ENCODE measurements around the gene MRPL14.

MRPL14 gene

DNA sequence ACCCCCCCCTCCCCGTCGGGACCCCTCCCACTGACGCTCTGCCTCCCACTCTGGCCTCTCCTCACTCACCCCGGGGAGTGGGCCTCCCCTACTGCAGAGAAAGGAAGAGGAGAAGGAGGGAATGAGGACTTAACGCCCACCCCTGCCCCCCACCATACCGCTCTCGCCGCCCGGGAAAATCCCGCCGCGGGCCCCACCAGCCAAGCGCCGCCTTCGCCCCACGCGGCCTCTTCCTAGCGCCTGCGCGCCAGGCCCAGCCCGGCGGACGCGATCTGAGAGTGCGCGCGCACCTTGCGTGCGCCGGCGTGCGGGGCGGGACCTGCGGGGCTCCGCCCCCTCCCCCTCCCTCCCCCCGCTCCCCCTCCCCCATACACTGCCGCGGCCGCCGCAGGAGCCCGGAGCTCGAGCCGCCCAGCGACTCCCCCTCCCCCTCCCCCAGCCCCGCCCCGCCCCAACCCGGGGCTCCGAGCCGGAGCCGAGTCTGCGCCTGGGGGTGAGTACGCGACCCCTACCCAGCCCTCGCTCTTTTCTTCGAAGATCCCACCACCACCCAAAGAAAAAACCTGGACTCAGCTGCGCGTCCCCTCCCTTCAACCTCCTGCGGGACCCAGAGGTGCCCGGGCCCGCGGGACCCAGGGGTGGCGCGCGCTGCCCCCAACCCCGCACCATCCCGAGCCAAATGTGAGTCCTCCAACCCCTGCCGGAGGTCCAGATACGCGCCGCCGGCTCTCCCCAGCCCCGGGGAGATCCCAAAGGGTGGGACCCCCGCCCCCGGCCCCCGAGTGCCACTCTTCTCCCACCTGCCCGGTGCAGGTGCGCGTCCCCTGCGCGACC, at the start of gene MRPL14, which contains the start of gene TMEM63B:
TSS of gene MRPL14 (minus strand) at position 267 of the 834 bp plus-strand sequence. CDS start 10,841 bp downstream, outside the sequence.
TSS of gene TMEM63B (plus strand) at position 369 of the 834 bp plus-strand sequence. CDS start 7,031 bp downstream, outside the sequence.
- DNase-seq (ENCODE audit: low read depth) = peak; percentile 80

DNA sequence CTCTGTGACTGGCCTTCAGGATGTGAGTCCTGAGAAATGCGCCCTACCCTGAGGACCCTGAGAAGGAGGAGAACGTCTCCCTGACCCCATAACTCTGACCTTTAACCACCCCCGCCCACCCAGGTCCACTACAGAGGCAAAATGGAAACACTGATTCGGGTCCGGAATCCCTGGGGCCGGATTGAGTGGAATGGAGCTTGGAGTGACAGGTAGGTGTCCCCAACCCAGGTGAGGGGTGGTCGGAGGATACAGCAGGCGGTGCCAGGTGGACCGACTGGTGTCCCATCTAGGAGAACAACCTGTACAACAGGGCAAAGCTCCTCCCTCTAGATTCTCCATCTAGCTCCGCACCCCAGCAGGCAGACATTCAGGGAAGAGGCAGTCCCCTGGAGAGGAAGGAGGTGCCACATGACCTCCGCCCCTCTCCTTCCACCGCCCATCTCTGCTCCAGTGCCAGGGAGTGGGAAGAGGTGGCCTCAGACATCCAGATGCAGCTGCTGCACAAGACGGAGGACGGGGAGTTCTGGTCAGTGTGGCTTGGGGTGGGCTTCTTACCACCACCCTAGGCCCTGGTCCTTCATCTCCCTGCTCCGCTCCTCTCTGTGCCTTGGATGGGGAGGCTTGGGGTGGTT, 49.0 kb upstream of the MRPL14 start:
- no peak for DNase-seq (ENCODE audit: low read depth)

DNA sequence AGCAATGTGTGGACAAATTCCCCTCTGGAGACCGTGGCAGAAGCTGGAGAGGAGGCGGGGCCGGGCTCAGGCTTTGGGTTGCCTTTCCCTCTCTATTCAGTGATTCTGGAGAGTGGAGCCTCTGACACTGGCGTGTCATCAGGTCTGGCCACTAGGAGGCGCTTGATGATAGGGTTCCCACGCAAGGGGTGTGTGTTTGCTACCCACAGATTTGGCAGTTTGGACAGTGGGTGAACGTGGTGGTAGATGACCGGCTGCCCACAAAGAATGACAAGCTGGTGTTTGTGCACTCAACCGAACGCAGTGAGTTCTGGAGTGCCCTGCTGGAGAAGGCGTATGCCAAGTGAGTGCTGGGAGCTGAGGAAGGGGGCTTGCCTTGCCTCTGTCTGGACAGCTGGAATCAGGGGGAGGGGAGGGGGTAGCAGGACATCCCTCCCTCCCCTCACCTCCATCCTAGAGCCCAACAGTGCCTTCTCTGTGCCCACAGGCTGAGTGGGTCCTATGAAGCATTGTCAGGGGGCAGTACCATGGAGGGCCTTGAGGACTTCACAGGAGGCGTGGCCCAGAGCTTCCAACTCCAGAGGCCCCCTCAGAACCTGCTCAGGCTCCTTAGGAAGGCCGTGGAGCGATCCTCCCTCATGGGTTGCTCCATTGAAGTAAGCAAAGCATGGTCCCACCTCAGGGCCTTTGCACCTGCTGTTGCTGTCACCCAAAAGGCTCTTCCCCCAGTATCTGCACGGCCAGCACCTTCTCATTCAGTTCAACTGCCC, 45.7 kb upstream of the MRPL14 start:
- peak; percentile 65 for DNase-seq (ENCODE audit: low read depth)

DNA sequence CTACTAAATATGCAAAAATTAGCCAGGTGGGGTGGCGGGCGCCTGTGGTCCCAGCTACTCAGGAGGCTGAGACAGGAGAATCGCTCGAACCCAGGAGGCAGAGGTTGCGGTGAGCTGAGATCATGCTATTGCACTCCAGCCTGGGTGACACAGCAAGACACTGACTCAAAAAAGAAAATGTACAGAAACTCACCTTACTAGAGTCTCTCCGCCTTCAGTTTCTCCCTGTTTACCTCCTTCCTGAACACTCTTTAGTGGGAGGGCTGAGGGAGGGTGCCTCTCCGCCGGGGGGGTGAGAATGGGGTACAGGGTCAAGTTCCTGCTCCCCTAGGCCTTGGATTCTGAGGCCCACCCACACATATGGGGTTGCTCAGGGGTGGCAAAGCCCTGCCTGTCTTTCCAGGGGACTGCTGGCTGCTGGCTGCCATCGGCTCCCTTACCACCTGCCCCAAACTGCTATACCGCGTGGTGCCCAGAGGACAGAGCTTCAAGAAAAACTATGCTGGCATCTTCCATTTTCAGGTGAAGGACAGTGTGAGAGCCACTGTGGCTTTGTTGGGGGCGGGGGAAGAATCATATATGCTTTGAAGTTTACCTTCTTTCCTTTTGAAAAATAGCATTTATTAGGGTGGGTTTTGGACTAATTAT, 44.8 kb upstream of the MRPL14 start:
- DNase-seq (ENCODE audit: low read depth) = no peak

DNA sequence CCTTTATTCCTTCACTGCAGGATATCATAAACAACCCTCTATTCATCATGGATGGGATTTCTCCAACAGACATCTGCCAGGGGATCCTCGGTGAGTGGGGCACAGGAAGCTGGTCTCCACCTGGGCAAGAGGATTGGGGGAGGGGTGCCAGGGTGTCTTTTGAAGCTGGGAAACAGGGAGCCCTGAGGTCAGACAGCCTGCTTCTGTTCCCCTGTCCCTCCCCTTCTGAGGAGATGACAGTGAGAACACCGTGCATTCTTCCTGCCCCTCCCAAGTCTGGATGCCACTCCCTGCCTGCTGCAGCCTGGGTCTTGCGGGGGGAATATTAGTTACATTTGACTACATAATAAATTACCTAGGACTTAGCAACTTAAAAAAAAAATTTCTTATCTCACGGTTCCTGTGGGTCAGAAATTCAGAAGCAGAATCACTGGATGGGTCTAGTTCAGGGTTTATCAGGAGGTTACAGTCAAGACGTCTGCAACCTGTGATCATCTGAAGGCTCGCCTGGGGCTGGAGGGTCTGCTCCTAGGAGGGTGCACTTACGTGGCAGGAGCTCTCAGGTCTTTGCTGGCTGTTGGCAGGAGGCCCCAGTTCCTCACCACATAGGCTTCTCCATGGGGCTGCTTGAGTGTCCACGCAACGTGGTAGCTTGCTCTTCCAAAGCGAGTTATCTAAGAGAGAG, 42.8 kb upstream of the MRPL14 start:
- DNase-seq (ENCODE audit: low read depth) = no peak

DNA sequence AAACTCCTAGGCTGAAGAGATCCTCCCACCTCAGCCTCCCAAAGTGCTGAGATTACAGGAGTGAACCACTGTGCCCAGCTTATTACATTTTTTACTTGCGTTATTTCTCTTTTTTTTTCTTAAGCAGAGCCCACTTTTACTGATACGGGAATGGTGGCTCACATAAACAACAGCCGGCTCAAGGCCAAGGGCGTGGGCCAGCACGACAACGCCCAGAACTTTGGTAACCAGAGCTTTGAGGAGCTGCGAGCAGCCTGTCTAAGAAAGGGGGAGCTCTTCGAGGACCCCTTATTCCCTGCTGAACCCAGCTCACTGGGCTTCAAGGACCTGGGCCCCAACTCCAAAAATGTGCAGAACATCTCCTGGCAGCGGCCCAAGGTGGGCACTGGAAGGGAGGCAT, 41.9 kb upstream of the MRPL14 start:
- DNase-seq (ENCODE audit: low read depth) = no peak

DNA sequence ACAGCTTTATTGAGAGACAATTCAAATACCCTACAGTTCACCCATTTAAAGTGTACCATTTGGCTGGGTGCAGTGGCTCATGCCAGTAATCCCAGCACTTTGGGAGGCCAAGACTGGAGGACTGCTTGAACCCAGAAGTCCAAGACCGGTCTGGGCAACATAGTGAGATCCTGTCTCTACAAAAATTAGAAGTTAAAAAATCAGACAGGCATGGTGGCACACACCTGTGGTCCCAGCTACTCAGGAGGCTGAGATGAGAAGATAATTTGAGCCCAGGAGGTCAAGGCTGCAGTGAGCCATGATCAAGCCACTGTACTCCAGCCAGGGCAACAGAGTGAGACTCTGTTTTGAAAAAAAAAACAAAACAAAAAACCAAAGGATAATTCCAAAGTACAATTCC, 40.3 kb upstream of the MRPL14 start:
- DNase-seq (ENCODE audit: low read depth) = no peak

DNA sequence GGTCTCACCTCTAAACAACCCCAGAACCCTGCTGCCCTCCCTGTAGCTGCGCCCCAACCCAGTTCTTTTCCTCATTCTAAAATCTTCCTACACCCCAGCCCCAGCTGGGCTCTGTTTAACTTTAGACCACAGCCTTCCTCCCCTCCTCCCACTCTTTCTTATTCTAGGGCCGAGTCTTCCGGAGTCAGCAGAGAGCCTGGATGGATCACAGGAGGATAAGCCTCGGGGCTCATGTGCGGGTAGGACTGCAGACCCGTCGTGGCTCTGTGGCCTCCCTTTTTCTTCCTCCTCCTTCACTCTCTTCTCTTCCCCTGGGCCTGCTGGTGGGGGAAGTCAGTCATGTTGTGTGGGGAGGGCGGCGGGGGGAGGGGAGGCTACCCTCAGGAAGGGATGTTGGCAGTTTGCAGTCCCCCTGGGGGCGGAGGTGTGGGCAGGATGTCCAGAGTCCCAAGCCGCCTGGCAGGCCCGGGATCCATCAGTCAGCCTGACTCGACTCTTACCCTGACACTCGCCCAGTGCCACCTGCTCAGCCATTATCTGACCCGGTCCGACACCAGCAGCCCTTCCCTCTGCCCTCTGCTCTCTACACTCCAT, 39.4 kb upstream of the MRPL14 start:
- no peak for DNase-seq (ENCODE audit: low read depth)

DNA sequence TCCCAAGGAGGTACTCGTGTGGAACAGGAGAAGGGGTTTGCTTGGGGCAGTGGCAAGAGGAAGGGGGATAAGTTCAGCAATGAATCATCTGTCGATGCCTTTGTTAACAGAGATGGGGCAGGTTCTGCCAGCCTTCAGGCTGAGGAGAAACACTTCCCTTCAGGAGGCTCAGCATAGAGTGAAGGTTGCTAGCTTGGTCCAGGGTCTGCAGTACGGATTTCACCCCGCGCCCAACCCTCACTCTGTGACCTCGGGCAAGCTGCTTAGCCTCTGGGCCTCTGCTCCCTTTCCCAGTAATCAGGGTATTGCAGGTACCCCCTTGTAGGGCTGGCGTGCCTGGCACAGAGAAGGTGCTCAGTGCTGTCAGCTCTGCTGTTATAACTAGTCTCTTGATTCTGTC, 38.9 kb upstream of the MRPL14 start:
- no peak for DNase-seq (ENCODE audit: low read depth)

DNA sequence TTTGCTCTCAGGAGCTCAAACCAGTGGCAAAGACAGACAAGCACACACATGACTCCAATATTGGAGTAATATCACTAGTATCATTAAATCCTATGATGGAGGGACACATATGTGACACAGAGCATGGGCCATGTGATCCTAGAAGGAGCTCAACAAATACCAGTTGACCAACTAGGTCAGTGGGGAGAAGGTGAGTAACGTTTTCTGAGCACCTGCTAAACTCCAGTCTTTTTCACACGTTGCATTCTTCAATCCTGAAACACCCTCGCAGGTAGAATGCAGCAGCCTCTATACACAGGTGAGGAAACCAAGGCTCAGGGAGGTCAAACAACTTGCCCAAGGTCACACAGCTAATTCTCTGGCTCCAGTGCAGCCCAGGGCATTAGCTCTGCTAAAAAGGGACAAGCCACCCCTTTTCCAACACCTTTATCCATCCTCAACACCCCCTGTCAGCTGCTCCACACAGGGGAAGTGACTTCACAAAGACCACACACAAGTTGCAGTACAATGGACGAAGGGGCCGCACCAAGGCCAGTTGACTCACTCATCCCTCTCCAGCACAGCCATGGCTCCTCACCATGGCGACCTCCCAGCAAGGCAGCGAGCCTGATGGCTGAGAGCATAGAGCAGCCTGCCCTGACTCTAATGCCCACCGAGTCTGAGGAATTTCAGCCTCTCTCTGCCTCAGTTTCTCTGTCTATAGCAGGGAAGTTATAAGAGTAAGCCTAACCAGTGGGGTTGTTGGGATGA, 35.8 kb upstream of the MRPL14 start:
- no peak for DNase-seq (ENCODE audit: low read depth)

DNA sequence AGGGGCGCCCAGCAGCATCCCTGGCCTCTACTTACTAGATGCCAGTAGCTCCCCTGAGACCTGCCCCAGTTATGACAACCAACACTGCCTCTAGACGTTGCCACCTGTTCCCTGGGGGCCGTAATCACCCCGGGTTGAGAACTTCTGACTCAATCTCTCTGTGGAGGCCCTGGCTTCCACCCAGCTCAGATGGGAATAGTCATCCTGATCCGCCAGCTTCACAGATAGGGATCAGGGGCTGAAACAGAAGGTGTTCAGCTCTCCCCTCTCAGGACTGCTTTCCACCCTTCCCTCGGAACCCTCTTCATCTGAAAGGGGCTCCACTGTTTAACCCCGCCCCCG, 34.7 kb upstream of the MRPL14 start:
- DNase-seq (ENCODE audit: low read depth) = peak; percentile 58

DNA sequence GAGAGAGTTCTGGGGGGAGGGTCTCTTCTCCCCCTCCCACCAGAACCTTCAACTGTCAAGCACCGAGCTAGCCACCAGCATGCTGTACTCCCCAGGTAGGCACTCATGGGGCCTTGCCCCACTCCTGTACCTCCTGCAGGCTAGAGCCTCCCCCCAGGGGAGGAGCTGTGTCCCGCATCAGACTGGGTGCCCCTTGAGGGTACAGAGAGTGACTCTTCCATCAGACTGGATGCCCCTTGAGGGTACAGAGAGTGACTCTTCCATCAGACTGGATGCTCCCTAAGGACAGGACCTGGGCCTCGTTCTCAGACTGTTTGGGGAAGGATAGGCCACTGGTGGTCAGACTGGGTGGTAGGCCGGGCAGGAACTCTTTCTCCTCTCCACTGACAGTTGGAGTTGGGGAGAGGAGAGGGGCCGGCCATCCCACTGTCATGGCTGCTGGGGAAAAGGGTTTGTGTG, 31.5 kb upstream of the MRPL14 start, which contains the start of gene CAPN11:
TSS of gene CAPN11 (plus strand) at position 51 of the 459 bp plus-strand sequence. CDS start at position 80, 29 bp downstream.
- no peak for DNase-seq (ENCODE audit: low read depth)

DNA sequence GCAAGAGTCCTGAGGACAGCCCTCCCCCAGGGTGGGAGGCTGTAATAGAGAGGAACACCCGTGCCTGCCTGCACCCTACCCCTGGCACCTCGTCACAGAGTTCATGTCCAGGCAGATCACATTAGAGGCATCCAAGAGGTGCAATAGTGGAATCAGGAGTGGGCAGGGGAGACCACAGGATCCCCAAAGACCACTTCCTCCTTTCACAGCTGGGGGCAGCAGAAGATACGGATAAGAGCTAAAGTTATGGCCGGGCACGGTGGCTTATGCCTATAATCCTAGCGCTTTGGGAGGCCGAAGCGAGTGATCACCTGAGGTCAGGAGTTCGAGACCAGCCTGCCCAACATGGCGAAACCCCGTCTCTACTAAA, 29.9 kb upstream of the MRPL14 start:
- no peak for DNase-seq (ENCODE audit: low read depth)

DNA sequence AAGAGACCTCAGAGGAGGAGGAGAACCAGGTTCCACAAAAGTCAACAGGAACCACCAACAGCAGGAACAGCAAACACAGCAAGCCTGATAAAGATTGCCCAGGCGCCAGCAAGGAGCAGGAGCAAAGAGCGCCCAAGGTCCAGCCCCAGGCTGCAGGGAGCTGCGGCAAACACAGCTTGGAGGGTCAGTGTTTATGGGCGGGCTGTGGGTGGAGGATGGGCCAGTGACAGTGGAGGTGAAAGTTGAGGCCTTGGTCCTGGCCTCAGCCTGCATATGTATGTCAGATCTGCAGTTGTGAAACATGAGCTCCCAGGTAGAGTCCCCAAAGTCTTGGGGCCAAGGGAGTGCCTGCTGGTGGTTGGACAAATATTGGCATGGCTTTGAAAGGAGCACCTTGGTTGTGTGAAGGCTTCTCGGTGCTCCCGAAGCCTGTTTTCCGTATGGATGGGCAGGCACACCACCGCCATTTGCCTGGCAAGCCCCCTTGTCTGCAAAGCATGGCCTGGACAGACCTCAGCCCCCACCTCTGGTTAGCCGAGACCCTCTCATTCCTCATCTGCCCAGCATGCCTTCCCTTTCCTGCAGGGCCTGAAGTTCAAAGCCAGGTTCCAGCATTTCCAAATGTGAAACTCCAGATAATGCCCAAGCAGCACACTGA, 29.4 kb upstream of the MRPL14 start:
- DNase-seq (ENCODE audit: low read depth) = no peak

DNA sequence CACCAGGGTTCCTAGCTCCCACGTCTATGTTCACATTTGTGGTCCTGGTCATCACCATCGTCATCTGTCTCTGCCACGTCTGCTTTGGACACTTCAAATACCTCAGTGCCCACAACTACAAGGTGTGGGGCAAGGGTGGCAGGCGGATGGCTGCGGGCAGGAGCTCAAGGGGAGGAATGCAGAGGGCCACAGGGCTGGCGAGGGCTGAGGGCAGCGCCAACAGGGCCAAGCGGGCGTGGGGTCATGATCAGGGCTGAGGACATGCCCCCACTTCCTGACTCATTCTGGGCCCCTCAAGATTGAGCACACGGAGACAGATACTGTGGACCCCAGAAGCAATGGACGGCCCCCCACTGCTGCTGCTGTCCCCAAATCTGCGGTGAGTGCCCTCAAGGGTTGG, 26.8 kb upstream of the MRPL14 start:
- DNase-seq (ENCODE audit: low read depth) = no peak

DNA sequence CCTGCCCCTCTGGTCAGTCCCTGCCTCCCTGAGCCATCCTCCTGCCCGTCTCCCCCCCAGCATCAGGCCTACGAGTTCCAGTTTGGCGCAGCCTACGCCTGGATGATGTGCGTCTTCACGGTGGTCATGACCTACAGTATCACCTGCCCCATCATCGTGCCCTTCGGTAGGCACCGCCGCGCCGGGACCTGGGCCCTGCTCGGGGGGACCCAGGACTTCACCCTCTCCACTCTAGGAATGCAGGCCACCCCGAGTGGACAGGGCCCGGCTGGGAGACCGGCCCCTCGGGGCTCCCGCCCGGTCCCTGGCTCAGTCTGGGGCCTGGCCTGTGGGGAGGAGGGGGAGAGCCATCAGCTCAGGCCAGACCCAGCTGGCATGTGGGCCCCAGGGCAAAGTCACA, 25.3 kb upstream of the MRPL14 start:
- no peak for DNase-seq (ENCODE audit: low read depth)

DNA sequence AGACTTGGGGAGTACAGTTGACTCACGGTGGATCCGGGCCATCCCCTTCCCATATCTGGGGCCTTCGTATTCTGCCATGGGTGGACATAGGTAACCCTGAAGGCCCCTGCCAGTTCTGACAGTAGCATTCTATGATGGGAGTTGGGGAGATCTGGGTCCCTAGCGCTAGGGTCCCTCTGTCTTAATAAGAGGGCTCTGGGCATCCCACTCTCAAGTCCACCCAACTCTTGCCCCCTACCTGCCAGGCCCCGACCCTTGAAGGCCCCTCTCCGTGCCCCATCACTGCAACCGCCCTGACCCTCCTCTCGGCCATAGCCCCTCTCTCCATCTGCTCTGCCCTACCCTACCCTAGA, 24.8 kb upstream of the MRPL14 start:
- DNase-seq (ENCODE audit: low read depth) = no peak

DNA sequence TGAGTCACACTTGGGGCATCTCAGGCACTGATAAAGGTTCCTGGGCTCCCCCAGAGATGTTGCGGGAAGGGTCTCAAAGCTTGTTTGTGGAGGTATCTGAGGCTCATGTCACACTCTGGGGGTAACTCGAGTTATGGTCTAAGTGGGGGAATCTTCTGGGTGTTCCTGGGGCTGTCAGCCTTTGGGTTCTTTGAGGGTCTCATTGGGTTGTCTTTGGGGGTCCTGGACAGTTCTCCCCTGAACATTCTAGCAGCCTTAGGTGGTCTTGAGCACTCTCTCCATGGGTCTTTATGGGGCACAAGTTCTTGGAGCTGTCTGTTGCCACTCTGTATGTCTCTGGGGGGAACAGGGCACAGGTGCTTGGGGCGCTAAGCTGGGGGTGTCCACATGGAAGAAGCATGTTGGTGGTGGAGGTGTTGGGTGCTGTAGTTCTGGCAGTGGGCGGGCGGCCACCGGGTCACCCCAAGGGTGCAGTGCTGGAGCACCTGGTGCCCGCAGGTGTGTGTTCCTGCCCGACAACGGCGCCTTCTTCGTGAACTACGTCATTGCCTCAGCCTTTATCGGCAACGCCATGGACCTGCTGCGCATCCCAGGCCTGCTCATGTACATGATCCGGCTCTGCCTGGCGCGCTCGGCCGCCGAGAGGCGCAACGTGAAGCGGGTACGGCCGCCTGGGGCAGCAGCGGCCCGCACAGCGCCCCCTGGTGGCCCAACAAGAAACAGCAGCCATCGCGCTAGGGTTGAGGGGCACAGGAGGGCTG, 24.3 kb upstream of the MRPL14 start:
- DNase-seq (ENCODE audit: low read depth) = peak; percentile 58

DNA sequence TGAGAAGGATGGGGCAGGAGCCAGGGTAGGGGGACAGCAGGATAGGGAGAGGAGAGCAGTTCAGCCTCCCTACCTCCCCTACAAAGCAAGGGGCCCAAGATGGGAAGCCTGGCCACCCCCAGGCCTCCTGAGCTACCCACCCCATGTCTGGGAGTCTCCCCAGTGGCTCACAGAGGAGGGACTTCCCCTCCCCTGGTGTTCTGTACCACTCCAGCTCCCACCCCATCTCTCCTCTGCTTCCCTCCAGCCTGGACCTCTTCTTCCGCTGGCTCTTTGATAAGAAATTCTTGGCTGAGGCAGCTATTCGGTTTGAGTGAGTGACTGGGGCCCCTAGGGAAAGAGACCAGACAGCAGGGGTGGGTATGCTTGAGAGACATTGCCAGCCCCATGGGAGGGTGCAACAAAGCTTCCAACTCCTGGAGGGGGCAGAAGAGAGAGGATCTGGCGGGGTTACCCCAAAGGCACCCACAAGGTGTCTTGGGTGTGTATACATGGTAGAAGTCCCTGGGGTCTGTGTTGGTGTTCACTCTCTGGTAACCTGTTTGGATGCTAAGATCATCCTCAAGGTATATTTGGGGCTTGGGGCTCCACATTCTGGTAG, 23.2 kb upstream of the MRPL14 start:
- no peak for DNase-seq (ENCODE audit: low read depth)
